NCI-H748 treated with DMSO at 0.1 percent for 48 hours (cell line): ENCODE measurements around the gene CCER1.

Experiments used
- DNase-seq: peaks from one replicate; lab custom pipeline; 2025; lab: John Stamatoyannopoulos, UW

Gene CCER1

GRCh38 chr12:90920222-90920621, 34.8 kb downstream of the CCER1 start:
- no peak for DNase-seq

GRCh38 chr12:90917431-90917830, 37.5 kb downstream of the CCER1 start:
- no peak for DNase-seq

- DNase-seq: no peak
Observed at GRCh38 chr12:90916516-90916915, 38.5 kb downstream of the CCER1 start.

- no peak for DNase-seq
Observed at GRCh38 chr12:90915353-90915752, 39.6 kb downstream of the CCER1 start.

- no peak for DNase-seq
Observed at GRCh38 chr12:90910958-90911357, 44.0 kb downstream of the CCER1 start.

- DNase-seq: no peak
Observed at GRCh38 chr12:90909069-90909770, 45.8 kb downstream of the CCER1 start.

- DNase-seq: no peak
Observed at GRCh38 chr12:90908465-90908864, 46.5 kb downstream of the CCER1 start.

GRCh38 chr12:90905691-90906370, 49.1 kb downstream of the CCER1 start:
- no peak for DNase-seq

GRCh38 chr12:90902596-90902995, 52.4 kb downstream of the CCER1 start:
- no peak for DNase-seq
